ENCODE results near the gene IDH3G.

Gene IDH3G

GRCh38 chrX:153767674-153768055, 26.5 kb downstream of the IDH3G start:
- Histone ChIP-seq H3K4me1 (ENCODE audit: insufficient read depth, low read length) (no peaks in the 10 kb centered on the region), H3K9ac (ENCODE audit: low read depth, low read length) (no peak overlapping the region), H3K27ac (ENCODE audit: low read length) (no peak overlapping the region)

GRCh38 chrX:153766871-153767673, 27.1 kb downstream of the IDH3G start:
- H3K9ac ChIP-seq (ENCODE audit: low read depth, low read length) = no peak overlapping the region
- no peak overlapping the region for H3K27ac ChIP-seq (ENCODE audit: low read length)
- H3K4me3 ChIP-seq (ENCODE audit: low read length) = no peak overlapping the region
- H3K9me3 ChIP-seq (ENCODE audit: insufficient read depth, low read depth, low read length) = no peaks in the 10 kb centered on the region
- H3K36me3 ChIP-seq (ENCODE audit: insufficient read depth, low read depth, low read length) = no peaks in the 10 kb centered on the region
- H3K4me1 ChIP-seq (ENCODE audit: insufficient read depth, low read length) = no peaks in the 10 kb centered on the region
- H3K27me3 ChIP-seq (ENCODE audit: insufficient read depth, low read length) = no peaks in the 10 kb centered on the region

More at GRCh38 chrX:153767674-153768055, 26.5 kb downstream of the IDH3G start:
- no peaks in the 10 kb centered on the region for H3K36me3 ChIP-seq (ENCODE audit: insufficient read depth, low read depth, low read length)
- no peaks in the 10 kb centered on the region for H3K27me3 ChIP-seq (ENCODE audit: insufficient read depth, low read length)
- H3K4me3 ChIP-seq (ENCODE audit: low read length) = no peak overlapping the region
- no peaks in the 10 kb centered on the region for H3K9me3 ChIP-seq (ENCODE audit: insufficient read depth, low read depth, low read length)

- no peaks in the 10 kb centered on the region for H3K27me3 ChIP-seq (ENCODE audit: insufficient read depth, low read length)
- no peak overlapping the region for H3K9ac ChIP-seq (ENCODE audit: low read depth, low read length)
- H3K4me1 ChIP-seq (ENCODE audit: insufficient read depth, low read length) = no peaks in the 10 kb centered on the region
- H3K4me3 ChIP-seq (ENCODE audit: low read length) = no peak overlapping the region
- H3K9me3 ChIP-seq (ENCODE audit: insufficient read depth, low read depth, low read length) = no peaks in the 10 kb centered on the region
- no peaks in the 10 kb centered on the region for H3K36me3 ChIP-seq (ENCODE audit: insufficient read depth, low read depth, low read length)
- no peak overlapping the region for H3K27ac ChIP-seq (ENCODE audit: low read length)
Observed at GRCh38 chrX:153766098-153766817, 27.9 kb downstream of the IDH3G start.

GRCh38 chrX:153765138-153766079, 28.8 kb downstream of the IDH3G start:
- H3K4me3 ChIP-seq (ENCODE audit: low read length) = no peak overlapping the region
- H3K27me3 ChIP-seq (ENCODE audit: insufficient read depth, low read length) = no peaks in the 10 kb centered on the region
- H3K9ac ChIP-seq (ENCODE audit: low read depth, low read length) = no peak overlapping the region
- no peaks in the 10 kb centered on the region for H3K9me3 ChIP-seq (ENCODE audit: insufficient read depth, low read depth, low read length)
- no peaks in the 10 kb centered on the region for H3K4me1 ChIP-seq (ENCODE audit: insufficient read depth, low read length)
- H3K36me3 ChIP-seq (ENCODE audit: insufficient read depth, low read depth, low read length) = no peaks in the 10 kb centered on the region
- H3K27ac ChIP-seq (ENCODE audit: low read length) = no peak overlapping the region

- H3K4me3 ChIP-seq (ENCODE audit: low read length) = no peak overlapping the region
- no peaks in the 10 kb centered on the region for H3K36me3 ChIP-seq (ENCODE audit: insufficient read depth, low read depth, low read length)
- no peak overlapping the region for H3K27ac ChIP-seq (ENCODE audit: low read length)
- no peaks in the 10 kb centered on the region for H3K9me3 ChIP-seq (ENCODE audit: insufficient read depth, low read depth, low read length)
- no peaks in the 10 kb centered on the region for H3K4me1 ChIP-seq (ENCODE audit: insufficient read depth, low read length)
- H3K9ac ChIP-seq (ENCODE audit: low read depth, low read length) = no peak overlapping the region
- no peaks in the 10 kb centered on the region for H3K27me3 ChIP-seq (ENCODE audit: insufficient read depth, low read length)
Observed at GRCh38 chrX:153764786-153765137, 29.4 kb downstream of the IDH3G start.

- H3K9me3 ChIP-seq (ENCODE audit: insufficient read depth, low read depth, low read length) = no peaks in the 10 kb centered on the region
- no peak within 1 kb of the TSS for H3K27ac ChIP-seq (ENCODE audit: low read length)
- no peak within 1 kb of the TSS for H3K4me3 ChIP-seq (ENCODE audit: low read length)
- no peak within 1 kb of the TSS for H3K9ac ChIP-seq (ENCODE audit: low read depth, low read length)
- H3K27me3 ChIP-seq (ENCODE audit: insufficient read depth, low read length) = no peaks in the 10 kb centered on the region
- no peaks in the 10 kb centered on the region for H3K4me1 ChIP-seq (ENCODE audit: insufficient read depth, low read length)
- no peaks in the 10 kb centered on the region for H3K36me3 ChIP-seq (ENCODE audit: insufficient read depth, low read depth, low read length)
Observed at GRCh38 chrX:153763989-153764755, 30.0 kb downstream of the IDH3G start, which contains the start of gene PLXNB3. Gene PLXNB3 (plus strand): TSS chrX:153764249. CDS start chrX:153765536, 1,287 bp downstream.

- Histone ChIP-seq H3K27me3 (ENCODE audit: insufficient read depth, low read length) (no peaks in the 10 kb centered on the region), H3K4me3 (ENCODE audit: low read length) (no peak overlapping the region), H3K27ac (ENCODE audit: low read length) (no peak overlapping the region), H3K9ac (ENCODE audit: low read depth, low read length) (no peak overlapping the region), H3K4me1 (ENCODE audit: insufficient read depth, low read length) (no peaks in the 10 kb centered on the region), H3K9me3 (ENCODE audit: insufficient read depth, low read depth, low read length) (no peaks in the 10 kb centered on the region), H3K36me3 (ENCODE audit: insufficient read depth, low read depth, low read length) (no peaks in the 10 kb centered on the region)
Observed at GRCh38 chrX:153763298-153763932, 30.8 kb downstream of the IDH3G start.

- H3K27me3 ChIP-seq (ENCODE audit: insufficient read depth, low read length) = no peaks in the 10 kb centered on the region
- H3K36me3 ChIP-seq (ENCODE audit: insufficient read depth, low read depth, low read length) = no peaks in the 10 kb centered on the region
- H3K27ac ChIP-seq (ENCODE audit: low read length) = no peak overlapping the region
- no peak overlapping the region for H3K9ac ChIP-seq (ENCODE audit: low read depth, low read length)
- no peak overlapping the region for H3K4me3 ChIP-seq (ENCODE audit: low read length)
- H3K4me1 ChIP-seq (ENCODE audit: insufficient read depth, low read length) = no peaks in the 10 kb centered on the region
- H3K9me3 ChIP-seq (ENCODE audit: insufficient read depth, low read depth, low read length) = no peaks in the 10 kb centered on the region
Observed at GRCh38 chrX:153762626-153763173, 31.5 kb downstream of the IDH3G start.

GRCh38 chrX:153761863-153762262, 32.3 kb downstream of the IDH3G start:
- Histone ChIP-seq H3K9me3 (ENCODE audit: insufficient read depth, low read depth, low read length) (no peaks in the 10 kb centered on the region), H3K27ac (ENCODE audit: low read length) (no peak overlapping the region), H3K27me3 (ENCODE audit: insufficient read depth, low read length) (no peaks in the 10 kb centered on the region), H3K4me3 (ENCODE audit: low read length) (no peak overlapping the region), H3K36me3 (ENCODE audit: insufficient read depth, low read depth, low read length) (no peaks in the 10 kb centered on the region), H3K4me1 (ENCODE audit: insufficient read depth, low read length) (no peaks in the 10 kb centered on the region), H3K9ac (ENCODE audit: low read depth, low read length) (no peak overlapping the region)

- H3K4me3 ChIP-seq (ENCODE audit: low read length) = no peak overlapping the region
- no peaks in the 10 kb centered on the region for H3K4me1 ChIP-seq (ENCODE audit: insufficient read depth, low read length)
- H3K9me3 ChIP-seq (ENCODE audit: insufficient read depth, low read depth, low read length) = no peaks in the 10 kb centered on the region
- no peak overlapping the region for H3K27ac ChIP-seq (ENCODE audit: low read length)
- H3K9ac ChIP-seq (ENCODE audit: low read depth, low read length) = no peak overlapping the region
- H3K27me3 ChIP-seq (ENCODE audit: insufficient read depth, low read length) = no peaks in the 10 kb centered on the region
- no peaks in the 10 kb centered on the region for H3K36me3 ChIP-seq (ENCODE audit: insufficient read depth, low read depth, low read length)
Observed at GRCh38 chrX:153755136-153755535, 39.0 kb downstream of the IDH3G start.

Data from iPS-20b (cell line).